WERI-Rb-1 (cell line): ENCODE data around the gene SOCS7.
"Not testable (repeated sequence)": the region's sequence is repeated elsewhere in the genome, so short reads cannot be mapped to it uniquely, and the experiment has no call there.

Source experiments
- DNase-seq: peaks from one replicate; pipeline ENCODE4 v3.0.0-alpha.2; 2020
- H3K27ac ChIP-seq: fragments of 250-450 bp; sonication (Bioruptor Pico); 2 replicates; pipeline ENCODE4 v1.5.1; 2020; ENCODE audit warnings: mild to moderate bottlenecking, moderate library complexity
- H3K27me3 ChIP-seq: fragments of 250-450 bp; sonication (Bioruptor Pico); 2 replicates; pipeline ENCODE4 v1.5.1; 2021; ENCODE audit warnings: mild to moderate bottlenecking, low read depth, moderate library complexity; ENCODE audit not compliant: insufficient read depth, severe bottlenecking
- H3K36me3 ChIP-seq: fragments of 250-450 bp; sonication (Bioruptor Pico); 2 replicates; pipeline ENCODE4 v1.5.1; 2020; ENCODE audit warnings: mild to moderate bottlenecking, moderate library complexity
- H3K4me3 ChIP-seq: 2 replicates; pipeline ENCODE4 v1.5.1; 2011; ENCODE audit warnings: low read depth, mild to moderate bottlenecking, control low read depth, low read length
- H3K9me3 ChIP-seq: fragments of 250-450 bp; sonication (Bioruptor Pico); 2 replicates; pipeline ENCODE4 v1.5.1; 2021; ENCODE audit warnings: mild to moderate bottlenecking, moderate library complexity; ENCODE audit not compliant: severe bottlenecking
- CTCF ChIP-seq: IDR thresholded peaks from 2 replicates; pipeline ENCODE4 v1.5.1; 2011; ENCODE audit warnings: low read depth, mild to moderate bottlenecking, control low read depth, inconsistent platforms, low read length

The SOCS7 gene

GRCh38 chr17:38435795-38436194, 84.2 kb downstream of the SOCS7 start:
- DNase-seq = peak; percentile 61
- no peak for TF ChIP-seq CTCF
- Histone ChIP-seq H3K9me3 (no peaks in the 10 kb centered on the region), H3K36me3 (no peaks in the 10 kb centered on the region), H3K27ac (no peak overlapping the region), H3K4me3 (no peak overlapping the region), H3K27me3 (no peaks in the 10 kb centered on the region)

- no peak overlapping the region for H3K27ac ChIP-seq
- no peak for DNase-seq
- H3K9me3 ChIP-seq = no peaks in the 10 kb centered on the region
- H3K4me3 ChIP-seq = no peak overlapping the region
- no peaks in the 10 kb centered on the region for H3K36me3 ChIP-seq
- no peak for TF ChIP-seq CTCF
- no peaks in the 10 kb centered on the region for H3K27me3 ChIP-seq
These were observed 84.7 kb downstream of the SOCS7 start for GRCh38 chr17:38436386-38436785.

GRCh38 chr17:38437313-38437712, 85.7 kb downstream of the SOCS7 start:
- not testable (repeated sequence) for H3K27me3 ChIP-seq, H3K9me3 ChIP-seq, H3K4me3 ChIP-seq, H3K27ac ChIP-seq, DNase-seq, H3K36me3 ChIP-seq

- H3K4me3 ChIP-seq = no peak overlapping the region
- H3K27ac ChIP-seq = no peak overlapping the region
- peak; percentile 44 for DNase-seq
- H3K27me3 ChIP-seq = peaks cover 2% of the 10 kb centered on the region
- H3K36me3 ChIP-seq = no peaks in the 10 kb centered on the region
- no peaks in the 10 kb centered on the region for H3K9me3 ChIP-seq
- TF ChIP-seq CTCF = no peak
These were observed 87.8 kb downstream of the SOCS7 start for GRCh38 chr17:38439436-38439835.

DNA sequence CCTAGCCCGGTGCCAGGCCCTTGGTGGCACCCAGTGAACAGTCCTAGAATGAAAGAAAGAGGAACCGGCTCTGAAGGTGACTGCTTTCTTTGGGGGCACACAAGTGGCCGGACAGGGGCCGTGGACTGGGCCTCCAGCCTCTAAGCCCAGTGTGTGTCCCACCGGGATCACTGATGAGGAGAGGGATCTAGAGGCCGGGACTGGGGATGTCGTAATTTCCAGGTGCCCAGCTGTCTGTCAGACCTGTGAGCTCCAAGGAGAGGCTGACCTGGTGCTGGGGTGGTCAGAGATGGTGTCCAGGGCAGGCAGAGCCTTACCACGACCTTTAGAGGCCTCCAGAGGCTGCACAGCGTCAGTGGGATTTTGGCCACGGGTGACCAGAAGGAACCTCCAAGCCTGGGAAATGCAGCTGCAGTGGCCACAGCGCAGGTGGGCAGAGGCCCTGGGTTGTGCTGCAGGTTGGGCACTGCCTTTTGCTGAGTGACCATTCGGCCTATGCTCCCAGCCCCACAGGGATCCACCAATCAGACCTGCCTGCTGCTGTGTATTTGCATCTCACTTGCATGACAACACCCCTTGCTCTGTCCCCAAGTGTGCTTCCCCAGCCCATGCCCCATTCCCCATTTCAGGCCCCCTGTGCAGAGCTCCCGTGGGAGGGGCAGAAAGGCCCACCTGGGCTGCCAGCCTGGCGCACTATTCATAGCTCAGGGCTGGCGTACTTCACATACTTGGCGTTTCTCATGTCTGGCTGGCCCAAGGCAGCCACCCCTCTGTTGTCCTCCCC, 89.2 kb downstream of the SOCS7 start:
- no peak overlapping the region for H3K27ac ChIP-seq
- no peaks in the 10 kb centered on the region for H3K9me3 ChIP-seq
- H3K4me3 ChIP-seq = no peak overlapping the region
- peaks cover 2% of the 10 kb centered on the region for H3K27me3 ChIP-seq
- DNase-seq = no peak
- TF ChIP-seq CTCF = no peak
- no peaks in the 10 kb centered on the region for H3K36me3 ChIP-seq

- H3K4me3 ChIP-seq = no peak overlapping the region
- DNase-seq = no peak
- H3K36me3 ChIP-seq = no peaks in the 10 kb centered on the region
- H3K9me3 ChIP-seq = no peaks in the 10 kb centered on the region
- no peak overlapping the region for H3K27ac ChIP-seq
- TF ChIP-seq CTCF = no peak
- peaks cover 2% of the 10 kb centered on the region for H3K27me3 ChIP-seq
These were observed 89.9 kb downstream of the SOCS7 start for GRCh38 chr17:38441429-38442061.
